ENCODE measurements around the gene SEC14L2.

The SEC14L2 gene

DNA sequence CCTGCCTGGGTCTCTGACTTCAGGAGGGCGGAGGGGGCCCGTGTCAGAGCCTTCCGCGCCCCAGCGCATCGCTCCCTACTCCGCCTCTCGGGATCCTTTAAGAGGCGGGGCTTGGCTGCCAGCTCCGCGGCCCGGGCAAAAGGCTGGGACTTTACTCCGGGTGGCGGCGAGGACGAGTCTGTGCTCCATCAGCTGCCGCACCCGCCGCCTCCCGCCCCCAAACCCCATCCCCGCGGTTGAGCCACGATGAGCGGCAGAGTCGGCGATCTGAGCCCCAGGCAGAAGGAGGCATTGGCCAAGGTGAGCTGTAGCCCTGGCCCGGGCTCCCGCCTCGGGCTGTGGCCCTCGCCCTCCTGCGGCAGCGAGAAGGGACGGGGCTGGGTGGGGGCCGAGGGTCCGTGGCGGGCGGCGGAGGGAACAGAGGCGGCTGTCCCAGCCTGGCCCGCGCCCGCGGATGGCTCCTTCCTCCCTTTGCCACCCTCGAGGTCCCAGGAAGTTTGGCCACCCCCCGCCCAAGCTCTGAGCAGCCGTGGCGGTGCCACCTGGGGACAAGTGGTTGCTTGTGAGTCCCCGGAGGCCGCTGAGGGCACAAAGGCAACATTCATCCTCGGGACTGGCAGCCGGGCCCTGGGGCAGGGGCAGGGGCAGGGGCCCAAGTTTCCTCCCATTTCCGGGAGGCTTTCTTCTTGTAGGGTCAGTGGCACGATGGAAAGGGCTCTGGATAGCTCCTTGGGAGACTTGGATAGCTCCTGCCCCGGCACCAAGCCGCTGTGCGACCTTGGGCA is at the start of gene SEC14L2:
Gene SEC14L2 (plus strand): TSS at position 148 of the 785 bp plus-strand sequence. CDS start 99 bp downstream, at position 247.
- DNase-seq: peak; percentile 17

GRCh38 chr22:30347255-30347892 is 49.4 kb upstream of the SEC14L2 start:
- DNase-seq: no peak

DNA sequence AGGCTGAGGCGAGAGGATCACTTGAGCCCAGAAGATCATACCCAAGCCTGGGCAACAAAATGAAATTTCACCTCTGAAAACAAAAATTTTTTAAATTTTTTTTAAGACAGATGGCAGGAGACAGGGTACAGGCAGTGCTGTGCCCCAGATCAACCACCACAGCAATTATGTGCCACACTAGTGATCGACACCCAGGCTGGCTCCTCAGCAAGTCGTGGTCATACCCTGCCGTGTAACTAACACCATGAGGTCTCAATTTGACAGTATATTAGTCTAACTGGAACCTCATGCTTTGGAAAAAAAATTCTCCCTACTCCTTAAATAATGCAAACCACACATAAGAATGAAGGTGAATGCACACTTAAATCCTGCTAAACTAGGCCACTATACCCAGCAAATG is 48.4 kb upstream of the SEC14L2 start:
- DNase-seq: no peak

- DNase-seq: no peak
Measured at GRCh38 chr22:30348809-30349208, 48.0 kb upstream of the SEC14L2 start.

- no peak for DNase-seq
Measured at GRCh38 chr22:30351226-30351625, 45.6 kb upstream of the SEC14L2 start.

- no peak for DNase-seq
Measured at GRCh38 chr22:30354644-30355043, 42.2 kb upstream of the SEC14L2 start.

DNA sequence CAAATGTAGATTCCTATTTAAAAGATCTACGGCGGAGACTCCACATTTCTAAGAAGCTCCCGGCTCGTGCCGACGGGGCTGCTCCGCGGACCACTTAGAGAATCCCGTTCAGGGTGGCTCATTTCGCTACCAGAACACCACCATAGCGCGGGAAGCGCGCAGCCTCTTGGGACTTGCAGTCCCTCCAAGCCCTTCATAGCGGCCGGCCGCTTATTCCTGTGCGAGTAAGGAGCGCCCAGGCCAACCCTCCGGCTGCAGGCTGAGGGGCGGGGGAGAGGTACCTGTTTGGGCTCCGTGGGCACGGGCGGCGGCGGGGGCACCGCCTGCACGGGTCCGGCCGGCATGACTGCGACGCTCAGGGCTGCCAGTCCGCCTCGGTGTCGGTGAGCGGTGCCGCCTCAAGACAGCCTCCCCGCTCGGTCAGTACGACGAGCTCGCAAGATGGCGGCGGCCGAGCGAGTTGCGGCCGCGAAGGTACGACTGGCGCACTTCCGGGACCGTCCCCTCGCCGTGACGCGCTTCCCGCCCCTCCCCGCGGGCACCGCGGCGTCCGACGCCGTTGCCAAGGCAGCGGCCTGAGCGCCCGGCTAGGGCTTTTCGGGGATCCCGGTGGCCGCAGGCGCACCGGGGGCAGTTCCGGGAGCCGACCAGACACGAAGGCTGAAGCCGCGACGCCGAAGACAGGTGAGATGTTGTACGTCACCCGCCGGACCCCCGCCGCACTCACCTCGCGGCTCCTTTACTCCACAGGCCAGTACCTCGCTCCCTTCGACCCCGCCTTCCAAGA is 40.2 kb upstream of the SEC14L2 start, which contains the start of the genes CCDC157 and SF3A1:
Gene CCDC157 (plus strand): TSS at position 559 of the 787 bp plus-strand sequence. CDS start 8,994 bp downstream, outside the sequence.
Gene SF3A1 (minus strand): TSS at position 446 of the 787 bp plus-strand sequence. CDS start 102 bp downstream, at position 344.
- peak; percentile 79 for DNase-seq

DNA sequence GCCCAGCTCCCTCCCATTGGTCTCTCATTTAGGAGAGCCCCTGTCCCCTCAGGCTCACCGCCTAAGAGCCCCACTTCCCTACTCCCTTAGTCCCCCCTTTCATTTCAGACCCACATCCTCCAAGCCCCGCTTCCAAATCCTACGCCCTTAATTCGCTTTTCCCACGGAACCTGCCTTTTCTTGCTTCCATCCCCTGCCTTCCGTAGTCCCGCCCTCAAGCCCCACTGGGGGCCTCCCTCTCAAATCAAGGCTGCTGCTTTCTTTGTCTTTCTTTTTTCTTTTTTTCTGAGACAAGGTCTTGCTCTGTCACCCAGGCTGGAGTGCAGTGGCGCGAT is 39.6 kb upstream of the SEC14L2 start:
- DNase-seq: no peak

DNA sequence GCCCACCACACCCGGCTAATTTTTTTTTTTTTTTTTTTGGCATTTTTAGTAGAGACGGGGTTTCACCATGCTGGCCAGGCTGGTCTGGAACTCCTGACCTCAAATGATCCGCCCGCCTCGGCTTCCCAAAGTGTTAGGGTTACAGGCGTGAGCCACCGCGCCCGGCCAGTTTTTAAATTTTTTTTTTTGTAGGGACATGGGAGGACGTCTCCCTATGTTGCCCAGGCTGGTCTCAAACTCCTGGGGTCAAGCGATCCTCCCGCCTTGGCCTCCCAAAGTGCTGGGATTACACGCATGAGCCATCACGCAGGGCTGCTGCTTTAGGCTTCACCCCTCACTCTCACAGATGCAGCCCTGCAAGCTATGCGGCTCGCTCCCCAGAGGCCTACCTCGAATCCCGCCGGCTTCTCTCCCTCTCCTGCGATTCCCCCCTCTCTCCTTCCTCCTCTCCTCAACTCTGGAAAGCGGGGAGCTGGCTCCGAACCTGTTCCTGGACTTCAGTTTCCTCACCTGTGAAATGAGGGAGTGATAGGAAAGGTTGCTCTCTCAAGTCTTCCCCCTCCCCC is 39.1 kb upstream of the SEC14L2 start:
- DNase-seq: no peak

DNA sequence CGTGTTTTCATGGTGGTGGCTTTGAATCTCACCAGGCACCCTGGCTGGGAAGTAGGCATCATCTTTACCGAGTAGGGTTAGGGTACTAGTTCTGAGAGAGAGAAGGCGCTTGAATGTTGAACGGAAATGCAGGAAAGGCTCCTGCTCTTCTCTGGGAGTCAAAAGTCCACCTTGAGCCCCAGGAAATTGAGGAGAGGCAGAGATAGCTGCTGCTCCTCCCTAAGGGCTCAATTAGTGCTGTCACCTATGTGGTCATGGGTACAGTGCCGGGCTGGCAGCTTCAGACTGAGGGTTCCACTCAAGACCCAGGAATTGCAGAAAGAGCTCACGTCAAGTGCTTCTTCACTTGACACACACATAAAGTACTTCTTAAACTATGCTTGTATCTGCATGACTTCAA is 38.3 kb upstream of the SEC14L2 start:
- no peak for DNase-seq

DNA sequence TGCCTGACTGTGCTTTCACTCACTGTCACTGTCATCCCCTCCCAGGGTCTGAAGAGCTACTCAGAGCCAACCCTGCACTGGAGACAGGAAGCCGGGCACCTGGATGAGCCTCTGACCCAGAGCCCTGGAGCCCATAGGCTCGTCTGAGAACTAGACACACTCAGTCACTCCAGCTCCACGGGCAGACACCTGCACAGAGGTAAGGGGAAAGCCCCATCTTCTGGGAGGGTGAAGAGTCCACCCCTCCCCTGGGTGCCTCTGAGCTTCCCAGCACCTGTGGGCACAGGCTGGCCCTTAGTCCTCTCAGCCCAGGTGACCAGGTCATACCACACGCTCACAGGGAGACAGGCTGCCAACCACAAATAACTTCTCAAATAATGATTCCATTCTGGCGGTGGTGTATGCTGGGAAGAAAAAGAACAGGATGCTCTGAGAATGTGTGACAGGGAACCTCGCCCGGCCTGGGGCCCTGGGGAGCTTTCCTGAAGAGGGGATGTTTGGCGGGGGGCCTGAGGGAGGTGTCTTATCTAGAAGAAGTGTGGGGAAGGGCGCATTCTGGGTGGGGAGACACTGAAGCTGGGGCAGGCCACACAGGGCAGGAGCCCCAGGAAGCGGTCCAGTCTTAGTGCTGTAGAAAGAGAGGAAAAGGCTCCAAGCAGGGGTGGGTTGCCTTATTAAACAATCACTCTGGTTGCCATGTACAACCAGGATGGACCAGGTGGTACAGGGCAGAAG is 34.7 kb upstream of the SEC14L2 start:
- no peak for DNase-seq

DNA sequence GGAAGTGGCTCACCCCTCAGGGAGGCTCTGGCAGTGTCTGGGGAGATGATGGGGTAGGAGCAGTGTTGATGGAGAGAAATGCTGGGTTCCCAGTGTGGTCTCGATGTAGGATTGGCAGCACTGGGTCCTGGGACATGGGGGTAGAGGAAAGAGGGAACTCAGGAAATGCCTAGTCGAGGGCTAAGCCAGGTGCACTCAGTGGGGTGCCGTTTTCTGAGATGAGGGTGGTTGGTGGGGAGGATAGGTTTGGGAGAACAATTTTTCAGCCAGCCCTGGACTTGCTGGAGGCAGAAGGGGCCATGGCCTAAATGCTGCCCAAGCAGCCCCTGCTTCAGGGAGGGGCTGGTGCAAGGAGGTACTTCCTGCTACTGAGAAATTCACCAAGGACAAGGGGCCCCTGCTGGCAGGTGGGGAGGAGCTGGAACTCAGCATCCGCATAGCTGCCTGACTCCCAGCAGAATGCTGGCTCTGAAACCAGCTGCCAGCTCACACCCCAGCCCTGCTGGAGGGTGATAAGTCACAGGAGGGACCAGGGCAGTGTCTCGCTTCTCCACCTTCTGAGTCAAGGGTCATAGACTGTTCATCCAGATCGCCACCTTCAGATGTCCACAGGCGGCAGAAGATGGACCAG is 34.1 kb upstream of the SEC14L2 start:
- DNase-seq: no peak

- DNase-seq: no peak
Measured at GRCh38 chr22:30365891-30366290, 30.9 kb upstream of the SEC14L2 start.

DNA sequence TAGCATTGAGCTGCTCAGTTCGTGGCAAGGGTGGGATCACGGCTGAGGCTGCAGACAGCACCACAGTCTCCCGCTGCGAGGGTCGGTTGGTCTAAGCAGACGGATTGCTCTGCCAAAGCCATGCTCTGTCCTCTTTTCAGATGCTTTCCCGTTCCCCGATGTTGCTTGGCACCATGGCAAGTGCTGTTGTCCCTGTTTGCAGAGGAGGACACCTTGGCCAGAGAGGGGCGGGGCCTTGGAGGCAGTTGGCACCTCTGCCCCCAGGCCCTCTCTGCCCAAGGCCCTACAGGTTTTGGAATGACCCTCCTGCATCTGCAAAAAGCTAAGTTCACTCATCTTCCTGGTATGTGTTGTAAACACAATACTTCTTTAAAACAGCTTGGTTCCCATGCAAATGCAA is 28.4 kb upstream of the SEC14L2 start:
- DNase-seq: no peak

- no peak for DNase-seq
Measured at GRCh38 chr22:30370641-30371230, 26.1 kb upstream of the SEC14L2 start.

DNA sequence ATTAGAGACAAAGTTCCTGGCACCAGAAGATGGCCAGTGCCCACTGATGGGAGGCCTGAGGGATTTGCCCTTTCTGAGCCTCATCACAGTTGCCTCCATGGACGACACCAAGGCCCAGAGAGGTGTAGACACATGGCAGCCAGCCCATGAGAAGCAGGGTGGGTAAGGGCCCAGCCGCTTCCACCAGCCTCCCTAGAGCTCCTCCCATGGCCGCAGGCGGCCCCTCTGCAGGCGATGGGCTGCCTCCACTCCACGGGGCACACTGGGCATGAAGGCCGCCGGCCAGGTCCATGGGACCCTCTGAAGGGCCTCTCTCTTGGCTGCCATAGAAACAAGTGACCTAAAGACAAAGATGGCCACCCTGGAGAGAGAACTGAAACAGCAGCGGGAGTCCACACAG is 25.5 kb upstream of the SEC14L2 start:
- no peak for DNase-seq

DNA sequence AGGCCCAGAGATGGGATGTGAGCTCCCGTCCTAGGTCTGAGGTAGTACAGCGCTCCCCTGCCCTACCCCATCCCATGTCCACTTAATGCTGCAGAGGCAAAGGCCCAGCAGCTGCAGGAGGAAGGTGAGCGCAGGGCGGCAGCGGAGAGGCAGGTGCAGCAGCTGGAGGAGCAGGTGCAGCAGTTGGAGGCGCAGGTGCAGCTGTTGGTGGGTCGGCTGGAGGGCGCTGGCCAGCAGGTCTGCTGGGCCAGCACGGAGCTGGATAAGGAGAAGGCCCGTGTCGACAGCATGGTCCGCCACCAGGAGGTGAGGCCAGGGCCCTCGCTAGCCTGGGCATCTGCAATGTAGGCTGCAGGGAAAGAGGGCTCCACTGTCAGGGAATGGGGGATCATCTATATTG is 24.8 kb upstream of the SEC14L2 start:
- DNase-seq: peak; percentile 33

GRCh38 chr22:30372915-30373314 is 23.9 kb upstream of the SEC14L2 start:
- no peak for DNase-seq

GRCh38 chr22:30373331-30374325 is 23.2 kb upstream of the SEC14L2 start:
- DNase-seq: no peak

GRCh38 chr22:30375312-30375849 is 21.4 kb upstream of the SEC14L2 start:
- no peak for DNase-seq

Data from DMS153 (cell line).